Fibroblast of skin of right biceps (primary cell): Measurements from ENCODE around the gene KCNG4.
"Not testable (repeated sequence)": the region's sequence is repeated elsewhere in the genome, so short reads cannot be mapped to it uniquely, and the experiment has no call there.

Experiments used
- DNase-seq: peaks from one replicate; pipeline ENCODE4 v3.0.0-alpha.2; 2013

Gene KCNG4

GRCh38 chr16:84204551-84204950 lies 35.3 kb downstream of the KCNG4 start:
- DNase-seq: not testable (repeated sequence)

GRCh38 chr16:84199861-84200260 lies 40.0 kb downstream of the KCNG4 start:
- no peak for DNase-seq

GRCh38 chr16:84199097-84199496 lies 40.7 kb downstream of the KCNG4 start:
- DNase-seq: no peak

- DNase-seq: peak; percentile 51
These were observed 41.4 kb downstream of the KCNG4 start for GRCh38 chr16:84198401-84198800.

GRCh38 chr16:84197466-84198128 lies 42.2 kb downstream of the KCNG4 start:
- no peak for DNase-seq

- no peak for DNase-seq
These were observed 43.0 kb downstream of the KCNG4 start for GRCh38 chr16:84196727-84197394.

- no peak for DNase-seq
These were observed 43.7 kb downstream of the KCNG4 start for GRCh38 chr16:84196101-84196500.

GRCh38 chr16:84195201-84196093 lies 44.4 kb downstream of the KCNG4 start:
- DNase-seq: no peak

GRCh38 chr16:84194470-84195200 lies 45.2 kb downstream of the KCNG4 start:
- no peak for DNase-seq

- no peak for DNase-seq
These were observed 45.8 kb downstream of the KCNG4 start for GRCh38 chr16:84194018-84194417.

- no peak for DNase-seq
These were observed 46.3 kb downstream of the KCNG4 start for GRCh38 chr16:84193480-84193879.

GRCh38 chr16:84191466-84191865 lies 48.3 kb downstream of the KCNG4 start:
- DNase-seq: no peak

- peak; percentile 21 for DNase-seq
These were observed 49.0 kb downstream of the KCNG4 start, which contains the start of gene ADAD2 for GRCh38 chr16:84190731-84191388. Gene ADAD2 (plus strand): TSS chr16:84191157. CDS start chr16:84191231, 74 bp downstream.

- peak; percentile 92 for DNase-seq
These were observed 53.0 kb downstream of the KCNG4 start, which contains the start of gene TAF1C for GRCh38 chr16:84186685-84187437. Gene TAF1C (minus strand): TSS chr16:84187057. CDS start chr16:84184988, 2,069 bp downstream.

- DNase-seq: no peak
These were observed 55.0 kb downstream of the KCNG4 start for GRCh38 chr16:84184775-84185174.

- no peak for DNase-seq
These were observed 55.8 kb downstream of the KCNG4 start for GRCh38 chr16:84183911-84184591.

GRCh38 chr16:84183572-84183875 lies 56.3 kb downstream of the KCNG4 start:
- no peak for DNase-seq

- DNase-seq: no peak
These were observed 56.9 kb downstream of the KCNG4 start for GRCh38 chr16:84182680-84183571.

GRCh38 chr16:84182104-84182503 lies 57.7 kb downstream of the KCNG4 start:
- DNase-seq: no peak
